IMR-90 (cell line): ENCODE measurements around the gene ANKRD65. TPM values are rescaled to one million over a fixed set of nuclear protein-coding genes. Genes with fewer than 3 reads are reported as not detected.
"Not testable (repeated sequence)": the region's sequence is repeated elsewhere in the genome, so short reads cannot be mapped to it uniquely, and the experiment has no call there.

Source experiments
- ATAC-seq: fragments of 200-7000 bp; cut with Tn5 transposase; 2 replicates; pipeline ENCODE4 v1.9.1; 2020; ENCODE audit warnings: low read depth, mild to moderate bottlenecking, moderate library complexity
- BruUV-seq: library from RNA; stranded (reverse); fragments of 400-500 nt; replicated peaks from 2 replicates; lab custom pipeline; 2021; lab: Mats Ljungman, UMichigan
- CTCF ChIA-PET: fragments of 300-600 bp; formaldehyde crosslinking; extraction: SDS; loops from one replicate; lab custom pipeline; 2021; ENCODE audit warnings: antibody characterized with exemption; lab: Yijun Ruan, JAX
- POLR2A ChIA-PET: fragments of 300-600 bp; sonication (Branson Sonifier 250); formaldehyde crosslinking; loops from one replicate; lab custom pipeline; 2022; ENCODE audit warnings: antibody characterized with exemption; ENCODE audit not compliant: unreplicated experiment; lab: Charles Lee
- DNase-seq: peaks from one replicate; pipeline ENCODE4 v3.0.0; 2013
- H2AFZ ChIP-seq: replicated peaks from 2 replicates; pipeline ENCODE3; 2013; ENCODE audit warnings: low read length, mild to moderate bottlenecking; ENCODE audit not compliant: poor library complexity
- H2AK5ac ChIP-seq: 2 replicates; pipeline ENCODE4 v1.6.1; 2013; ENCODE audit warnings: low read depth, low read length, inconsistent platforms
- H2AK9ac ChIP-seq: replicated peaks from 2 replicates; pipeline ENCODE3; 2013; ENCODE audit warnings: mild to moderate bottlenecking, low read depth, low read length, moderate library complexity; ENCODE audit not compliant: poor library complexity
- H2BK120ac ChIP-seq: 2 replicates; pipeline ENCODE4 v1.6.1; 2013; ENCODE audit warnings: low read depth, low read length, inconsistent platforms
- H2BK15ac ChIP-seq: 3 replicates; pipeline ENCODE4 v1.6.1; 2013; ENCODE audit warnings: low read depth, low read length, inconsistent platforms
- H2BK20ac ChIP-seq: 2 replicates; pipeline ENCODE4 v1.6.1; 2013; ENCODE audit warnings: low read depth, mild to moderate bottlenecking, inconsistent platforms, low read length, moderate library complexity
- H2BK5ac ChIP-seq: 2 replicates; pipeline ENCODE4 v1.6.1; 2013; ENCODE audit warnings: mild to moderate bottlenecking, low read depth, low read length, inconsistent platforms; ENCODE audit not compliant: poor library complexity, severe bottlenecking
- H3K14ac ChIP-seq: replicated peaks from 2 replicates; pipeline ENCODE4 v1.6.1; 2013; ENCODE audit warnings: low read depth, low read length, inconsistent platforms
- H3K18ac ChIP-seq: 2 replicates; pipeline ENCODE4 v1.6.1; 2013; ENCODE audit warnings: low read depth, low read length, control low read depth
- H3K23ac ChIP-seq: 2 replicates; pipeline ENCODE4 v1.6.1; 2013; ENCODE audit warnings: low read depth, low read length, inconsistent platforms
- H3K27ac ChIP-seq: 2 replicates; pipeline ENCODE4 v1.5.1; 2013; ENCODE audit warnings: mild to moderate bottlenecking, control low read depth, low read length; ENCODE audit not compliant: insufficient read depth
- H3K27me3 ChIP-seq: 2 replicates; pipeline ENCODE4 v1.6.1; 2013; ENCODE audit warnings: low read length; ENCODE audit not compliant: control insufficient read depth, insufficient read depth
- H3K36me3 ChIP-seq: 2 replicates; pipeline ENCODE4 v1.6.1; 2013; ENCODE audit warnings: low read length, mixed read lengths; ENCODE audit not compliant: control insufficient read depth, insufficient read depth
- H3K4ac ChIP-seq: 2 replicates; pipeline ENCODE4 v1.6.1; 2013; ENCODE audit warnings: low read depth, low read length, inconsistent platforms
- H3K4me1 ChIP-seq: 2 replicates; pipeline ENCODE4 v1.6.1; 2013; ENCODE audit warnings: low read length, mixed read lengths; ENCODE audit not compliant: control insufficient read depth, insufficient read depth
- H3K4me2 ChIP-seq: 2 replicates; pipeline ENCODE4 v1.6.1; 2013; ENCODE audit warnings: low read depth, mild to moderate bottlenecking, control low read depth, low read length, moderate library complexity
- H3K4me3 ChIP-seq: 2 replicates; pipeline ENCODE4 v1.5.1; 2013; ENCODE audit warnings: low read depth, mild to moderate bottlenecking, control low read depth, low read length, moderate library complexity; ENCODE audit not compliant: insufficient read depth
- H3K56ac ChIP-seq: 2 replicates; pipeline ENCODE4 v1.6.1; 2013; ENCODE audit warnings: low read length, inconsistent platforms; ENCODE audit not compliant: insufficient read depth; ENCODE audit errors: extremely low read depth
- H3K79me1 ChIP-seq, 2 experiments: 2 replicates each; pipeline ENCODE4 v1.6.1; 2013; ENCODE audit warnings: low read length in 2 of 2, inconsistent platforms in 1 of 2, low read depth in 1 of 2
- H3K9ac ChIP-seq: 2 replicates; pipeline ENCODE4 v1.6.1; 2013; ENCODE audit warnings: low read depth, low read length, control low read depth
- H3K9me1 ChIP-seq: 2 replicates; pipeline ENCODE4 v1.6.1; 2013; ENCODE audit warnings: low read length, inconsistent platforms; ENCODE audit not compliant: insufficient read depth
- H3K9me3 ChIP-seq: 2 replicates; pipeline ENCODE4 v1.6.1; 2013; ENCODE audit warnings: low read length; ENCODE audit not compliant: control insufficient read depth, insufficient read depth
- H4K20me1 ChIP-seq: 2 replicates; pipeline ENCODE4 v1.6.1; 2013; ENCODE audit warnings: low read length, inconsistent platforms; ENCODE audit not compliant: insufficient read depth
- H4K5ac ChIP-seq: 2 replicates; pipeline ENCODE4 v1.6.1; 2013; ENCODE audit warnings: mild to moderate bottlenecking, low read depth, low read length, control low read depth
- H4K8ac ChIP-seq, 2 experiments: 2 replicates each; pipeline ENCODE4 v1.6.1; 2013; ENCODE audit warnings: low read depth in 2 of 2, low read length in 2 of 2, control low read depth in 1 of 2, inconsistent platforms in 1 of 2
- H4K91ac ChIP-seq: 2 replicates; pipeline ENCODE4 v1.6.1; 2013; ENCODE audit warnings: low read depth, low read length, inconsistent platforms; ENCODE audit not compliant: insufficient read depth
- WGBS, 2 experiments: methylation state at CpG; one replicate each; pipeline versions ENCODE4 v1.1.5 to v1.1.7; 2013; ENCODE audit warnings: missing lambda C conversion rate in 2 of 2; ENCODE audit not compliant: insufficient read length in 1 of 2; ENCODE audit errors: extremely low coverage in 2 of 2; 5-methylcytosine and 5-hydroxymethylcytosine counted together
- dilution Hi-C: fragments of 300-500 bp; cut with HindIII; formaldehyde crosslinking; loops from one replicate; pipeline ENCODE4 v1.14.3; 2018; ENCODE audit warnings: low sequenced_read_pairs; ENCODE audit not compliant: unreplicated experiment
- in situ Hi-C: fragments of 300-500 bp; cut with MboI; formaldehyde crosslinking; loops from 3 replicates; pipeline ENCODE4 v1.14.3; 2019; ENCODE audit warnings: low sequenced_read_pairs, inconsistent platforms, mixed read lengths
- intact Hi-C: fragments of 100-400 bp; cut with micrococcal nuclease; formaldehyde crosslinking; loops from 2 replicates; pipeline ENCODE4 v1.10.0; 2022
- polyA plus RNA-seq, 3 experiments: library from polyadenylated mRNA; depleted of rRNA; stranded (reverse); fragments of >200 nt; gene quantifications; 2 replicates each; pipeline ENCODE4 v1.2.3, GENCODE V29; 2012; ENCODE audit warnings: low replicate concordance in 1 of 3
- total RNA-seq: library from RNA; depleted of rRNA; stranded (reverse); fragments of >200 nt; gene quantifications from 2 replicates; pipeline ENCODE4 v1.2.3, GENCODE V29; 2012

ANKRD65 gene
- total and polyA plus RNA-seq, 2 of the 4 experiments (the other 2 are of a cell fraction) = 0.09 TPM; not detected in 1

DNA sequence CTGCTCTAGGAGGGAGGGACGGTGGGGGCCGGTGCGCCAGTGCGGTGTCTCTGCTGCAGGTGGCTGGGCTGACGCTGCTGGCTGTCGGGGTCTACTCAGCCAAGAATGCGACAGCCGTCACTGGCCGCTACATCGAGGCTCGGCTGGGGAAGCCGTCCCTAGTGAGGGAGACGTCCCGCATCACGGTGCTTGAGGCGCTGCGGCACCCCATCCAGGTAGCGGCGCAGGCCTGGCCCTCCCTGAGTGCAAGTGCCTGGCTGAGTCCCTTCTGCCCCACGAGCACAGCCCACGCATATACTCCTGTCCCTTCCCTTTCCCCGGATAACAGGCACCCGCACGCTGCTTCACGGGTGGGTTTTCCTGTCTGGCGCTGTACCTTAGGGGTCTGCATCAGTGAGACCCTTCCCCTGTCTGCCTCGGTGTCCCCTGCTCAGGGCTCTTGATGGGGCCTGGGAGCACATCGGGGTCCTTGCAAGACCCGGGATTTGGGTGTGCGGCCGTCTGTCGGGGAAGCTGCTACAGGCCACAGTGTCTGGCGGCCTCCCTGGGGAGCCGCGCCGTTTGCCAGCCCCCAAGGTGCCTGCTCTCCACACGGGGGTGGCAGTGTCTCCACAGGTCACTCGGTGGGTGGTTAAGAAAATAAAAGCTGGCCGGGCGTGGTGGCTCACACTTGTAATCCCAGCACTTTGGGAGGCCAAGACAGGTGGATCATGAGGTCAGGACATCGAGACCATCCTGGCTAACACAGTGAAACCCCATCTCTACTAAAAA lies 33.4 kb upstream of the ANKRD65 start:
- H4K20me1 ChIP-seq, H3K27ac ChIP-seq, H2BK5ac ChIP-seq, H3K27me3 ChIP-seq, intact Hi-C loops, H3K9ac ChIP-seq, H3K4me3 ChIP-seq, dilution Hi-C loops, H3K18ac ChIP-seq, H3K23ac ChIP-seq, DNase-seq, H3K56ac ChIP-seq, H2BK20ac ChIP-seq, H3K4me1 ChIP-seq, CTCF ChIA-PET, H3K4me2 ChIP-seq, H2BK15ac ChIP-seq, H3K4ac ChIP-seq, H2AK5ac ChIP-seq, in situ Hi-C loops, H3K79me1 ChIP-seq, H3K9me3 ChIP-seq, H4K91ac ChIP-seq, POLR2A ChIA-PET, H4K8ac ChIP-seq, H3K14ac ChIP-seq, BruUV-seq, ATAC-seq, H2AK9ac ChIP-seq, H4K5ac ChIP-seq, H3K9me1 ChIP-seq, H2AFZ ChIP-seq, H2BK120ac ChIP-seq, H3K36me3 ChIP-seq: not testable (repeated sequence)
- WGBS, 2 experiments = no CpG with 5 or more reads among the region's 41 CpGs
